IPS-20b (cell line): Measurements from ENCODE around the gene SFXN4.
"Not testable (repeated sequence)": the region's sequence is repeated elsewhere in the genome, so short reads cannot be mapped to it uniquely, and the experiment has no call there.

Experiments
- H3K27ac ChIP-seq: one replicate; pipeline ENCODE4 v1.5.1; 2013; ENCODE audit warnings: low read length
- H3K27me3 ChIP-seq: 2 replicates; pipeline ENCODE4 v1.6.1; 2013; ENCODE audit warnings: mild to moderate bottlenecking, low read length, inconsistent platforms; ENCODE audit not compliant: insufficient read depth
- H3K36me3 ChIP-seq: 2 replicates; pipeline ENCODE4 v1.6.1; 2013; ENCODE audit warnings: low read depth, mild to moderate bottlenecking, inconsistent platforms, low read length, moderate library complexity; ENCODE audit not compliant: insufficient read depth
- H3K4me1 ChIP-seq: 2 replicates; pipeline ENCODE4 v1.6.1; 2013; ENCODE audit warnings: mild to moderate bottlenecking, control low read depth, inconsistent platforms, low read length, moderate library complexity; ENCODE audit not compliant: insufficient read depth
- H3K4me3 ChIP-seq: 2 replicates; pipeline ENCODE4 v1.5.1; 2013; ENCODE audit warnings: mild to moderate bottlenecking, low read length, inconsistent platforms
- H3K9ac ChIP-seq: 2 replicates; pipeline ENCODE4 v1.6.1; 2013; ENCODE audit warnings: low read depth, mild to moderate bottlenecking, inconsistent platforms, low read length, moderate library complexity
- H3K9me3 ChIP-seq: 2 replicates; pipeline ENCODE4 v1.6.1; 2013; ENCODE audit warnings: mild to moderate bottlenecking, low read depth, low read length, inconsistent platforms; ENCODE audit not compliant: insufficient read depth

Gene SFXN4

GRCh38 chr10:119116326-119116951 is 49.1 kb downstream of the SFXN4 start:
- Histone ChIP-seq H3K9me3 (no peaks in the 10 kb centered on the region), H3K4me3 (no peak overlapping the region), H3K27me3 (no peaks in the 10 kb centered on the region), H3K9ac (no peak overlapping the region), H3K36me3 (peaks cover 88% of the 10 kb centered on the region), H3K27ac (no peak overlapping the region), H3K4me1 (no peaks in the 10 kb centered on the region)

- Histone ChIP-seq H3K27ac (no peak overlapping the region), H3K27me3 (no peaks in the 10 kb centered on the region), H3K4me1 (no peaks in the 10 kb centered on the region), H3K36me3 (peaks cover 87% of the 10 kb centered on the region), H3K4me3 (no peak overlapping the region), H3K9ac (no peak overlapping the region), H3K9me3 (no peaks in the 10 kb centered on the region)
Measured at GRCh38 chr10:119115926-119116325, 49.6 kb downstream of the SFXN4 start.

GRCh38 chr10:119113751-119114732 is 51.5 kb downstream of the SFXN4 start:
- no peaks in the 10 kb centered on the region for H3K9me3 ChIP-seq
- peaks cover 87% of the 10 kb centered on the region for H3K36me3 ChIP-seq
- no peaks in the 10 kb centered on the region for H3K27me3 ChIP-seq
- H3K4me1 ChIP-seq, result no peaks in the 10 kb centered on the region
- H3K27ac ChIP-seq, result no peak overlapping the region
- no peak overlapping the region for H3K9ac ChIP-seq
- no peak overlapping the region for H3K4me3 ChIP-seq

- Histone ChIP-seq H3K36me3 (peaks cover 85% of the 10 kb centered on the region), H3K9ac (no peak overlapping the region), H3K27me3 (no peaks in the 10 kb centered on the region), H3K9me3 (no peaks in the 10 kb centered on the region), H3K27ac (no peak overlapping the region), H3K4me1 (no peaks in the 10 kb centered on the region), H3K4me3 (no peak overlapping the region)
Measured at GRCh38 chr10:119112056-119112455, 53.5 kb downstream of the SFXN4 start.

- not testable (repeated sequence) for H3K4me1 ChIP-seq, H3K9ac ChIP-seq
- peaks cover 54% of the 10 kb centered on the region for H3K36me3 ChIP-seq
Measured at GRCh38 chr10:119107771-119108170, 57.7 kb downstream of the SFXN4 start.

GRCh38 chr10:119107106-119107505 is 58.4 kb downstream of the SFXN4 start:
- not testable (repeated sequence) for H3K9me3 ChIP-seq, H3K27ac ChIP-seq, H3K27me3 ChIP-seq, H3K4me1 ChIP-seq, H3K9ac ChIP-seq, H3K4me3 ChIP-seq
- H3K36me3 ChIP-seq, result peaks cover 47% of the 10 kb centered on the region

More at GRCh38 chr10:119107771-119108170, 57.7 kb downstream of the SFXN4 start:
- H3K27me3 ChIP-seq, H3K9me3 ChIP-seq, H3K27ac ChIP-seq, H3K4me3 ChIP-seq: not testable (repeated sequence)

- not testable (repeated sequence) for H3K27me3 ChIP-seq, H3K4me1 ChIP-seq, H3K27ac ChIP-seq, H3K4me3 ChIP-seq, H3K9ac ChIP-seq, H3K9me3 ChIP-seq
- H3K36me3 ChIP-seq, result peaks cover 38% of the 10 kb centered on the region
Measured at GRCh38 chr10:119105899-119106298, 59.6 kb downstream of the SFXN4 start.

- no peaks in the 10 kb centered on the region for H3K4me1 ChIP-seq
- H3K36me3 ChIP-seq, result peaks cover 31% of the 10 kb centered on the region
- H3K9ac ChIP-seq, result peak overlapping the region; percentile 79; the same call in 1 of the 2 replicates
- no peak overlapping the region for H3K27ac ChIP-seq
- peak overlapping the region; percentile 80 for H3K4me3 ChIP-seq
- no peaks in the 10 kb centered on the region for H3K27me3 ChIP-seq
- no peaks in the 10 kb centered on the region for H3K9me3 ChIP-seq
Measured at GRCh38 chr10:119105155-119105554, 60.4 kb downstream of the SFXN4 start.

GRCh38 chr10:119104654-119105015 is 60.9 kb downstream of the SFXN4 start:
- Histone ChIP-seq H3K27me3 (no peaks in the 10 kb centered on the region), H3K9me3 (no peaks in the 10 kb centered on the region), H3K9ac (peak overlapping the region; percentile 79; the same call in 1 of the 2 replicates), H3K4me3 (peak overlapping the region; percentile 80), H3K27ac (no peak overlapping the region), H3K36me3 (peaks cover 25% of the 10 kb centered on the region), H3K4me1 (no peaks in the 10 kb centered on the region)

GRCh38 chr10:119103903-119104653 is 61.4 kb downstream of the SFXN4 start, which contains the start of gene DENND10:
Gene DENND10 (plus strand): TSS chr10:119104113. CDS start chr10:119104143, 30 bp downstream.
- Histone ChIP-seq H3K4me1 (no peaks in the 10 kb centered on the region), H3K27ac (no peak within 1 kb of the TSS)

GRCh38 chr10:119103241-119103902 is 62.1 kb downstream of the SFXN4 start:
- Histone ChIP-seq H3K27ac (no peak overlapping the region), H3K9ac (peak overlapping the region; percentile 39; the same call in 1 of the 2 replicates), H3K27me3 (no peaks in the 10 kb centered on the region), H3K9me3 (no peaks in the 10 kb centered on the region), H3K36me3 (peaks cover 14% of the 10 kb centered on the region), H3K4me3 (peak overlapping the region; percentile 36; the same call in 1 of the 2 replicates), H3K4me1 (no peaks in the 10 kb centered on the region)

More at GRCh38 chr10:119103903-119104653, 61.4 kb downstream of the SFXN4 start, which contains the start of gene DENND10:
- Histone ChIP-seq H3K4me3 (peak within 1 kb of the TSS; percentile 80), H3K27me3 (no peaks in the 10 kb centered on the region), H3K9me3 (no peaks in the 10 kb centered on the region), H3K9ac (peak within 1 kb of the TSS; percentile 79; the same call in 1 of the 2 replicates), H3K36me3 (peaks cover 20% of the 10 kb centered on the region)
